Adrenal gland (tissue), 5 donors: Measurements from ENCODE around the gene HSPB9.

ENCODE experiments used
- CTCF ChIP-seq, 6 experiments: fragments of 450-650 bp in 4 of 6; fragments of 200-600 bp in 2 of 6; sonication (generic) in 1 of 6; IDR thresholded peaks; 1 replicate in 5 of 6; 2 replicates in 1 of 6; pipeline versions ENCODE4 v1.5.1 to v1.8.0; 2016 to 2021; ENCODE audit warnings: antibody characterized with exemption in 6 of 6, mild to moderate bottlenecking in 2 of 6, moderate library complexity in 1 of 6
- POLR2A ChIP-seq, 2 donors: fragments of 450-650 bp; IDR thresholded peaks; one replicate each; pipeline ENCODE4 v1.6.1; 2017; ENCODE audit warnings: antibody characterized with exemption in 2 of 2, mild to moderate bottlenecking in 2 of 2, moderate library complexity in 1 of 2
- donor health status: DM: no; HTN: no; CAD: no.

DNA sequence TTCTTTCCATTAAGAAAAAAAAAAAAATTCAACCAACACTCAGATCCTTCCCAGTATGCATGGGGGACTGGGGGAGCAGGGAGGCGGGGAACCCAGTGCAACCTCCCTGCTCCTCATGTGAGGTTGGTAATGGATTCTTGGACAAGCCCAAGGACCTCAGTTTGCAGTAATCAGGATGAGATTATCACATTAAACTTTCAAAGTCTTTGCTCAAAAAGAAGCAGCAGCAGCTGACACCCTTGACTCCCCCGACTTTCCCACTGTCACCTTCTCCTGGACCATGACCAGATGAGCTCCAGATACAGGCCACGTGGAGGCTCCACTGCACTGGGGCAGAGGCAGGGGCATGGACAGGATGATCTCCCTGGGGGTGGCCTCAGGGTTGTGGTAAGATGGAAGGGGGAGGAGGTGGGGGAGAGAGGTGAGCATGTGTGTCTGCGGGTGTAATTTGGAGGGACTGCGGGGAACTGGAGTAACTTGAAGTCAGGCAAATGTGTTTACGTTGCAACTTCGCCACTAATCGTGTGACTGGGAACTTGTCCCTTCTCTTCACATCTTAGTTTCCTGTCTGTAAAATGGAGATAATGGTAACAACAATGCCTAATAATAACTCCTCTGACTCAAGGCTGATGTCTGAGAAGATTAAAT lies 44.1 kb upstream of the HSPB9 start:
- TF ChIP-seq CTCF (IDR thresholded peaks at IDR 0.05), result no peak
- no peak for TF ChIP-seq POLR2A (IDR thresholded peaks at IDR 0.05)
